Activated CD4-positive, CD25-positive, alpha-beta regulatory T cell treated with anti-CD3 and anti-CD28 coated beads, Interleukin-2, amount 50 U/mL, for 16 hours (primary cell): ENCODE results near the gene OSBPL1A.

Experiments used
- DNase-seq: peaks from one replicate; pipeline ENCODE4 v3.0.0-alpha.2; 2020; ENCODE audit warnings: low read depth, low spot score

The OSBPL1A gene

DNA sequence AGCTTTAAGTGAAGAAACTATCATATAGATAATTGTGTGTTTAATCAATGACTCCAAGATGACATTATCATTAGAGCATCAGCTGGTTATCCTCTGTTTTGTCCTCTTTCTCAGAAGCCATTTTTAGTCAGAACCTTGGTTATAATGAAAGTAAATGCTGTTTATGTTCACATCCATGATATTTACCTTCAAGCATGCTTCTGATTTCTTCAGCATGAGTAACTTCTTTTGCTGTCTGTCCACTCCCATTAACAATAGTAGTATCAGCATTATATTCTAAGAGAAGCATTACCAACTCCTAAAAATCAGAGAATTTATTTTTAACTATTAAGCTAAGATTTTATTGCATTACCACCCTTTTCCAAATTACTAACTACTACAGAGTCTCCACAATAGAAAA is 56.3 kb downstream of the OSBPL1A start:
- no peak for DNase-seq

DNA sequence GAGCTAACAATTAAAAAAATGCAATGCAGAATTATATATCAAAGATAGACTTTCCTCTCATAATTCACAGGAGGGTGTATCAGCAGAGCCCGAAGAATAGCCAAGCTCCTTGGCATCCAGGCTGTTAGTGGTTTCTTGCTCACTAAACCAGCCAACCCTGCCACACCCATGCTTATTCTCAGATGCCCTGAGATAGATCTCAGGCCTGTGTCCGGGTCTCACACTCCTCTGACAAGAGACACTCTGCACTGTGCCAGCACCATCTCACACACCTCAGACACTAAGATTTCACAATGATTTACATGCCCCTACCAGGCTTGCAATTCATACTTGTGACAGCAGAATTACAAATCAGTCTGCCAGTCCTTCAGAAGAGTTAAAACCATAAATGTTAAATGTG is 64.5 kb downstream of the OSBPL1A start:
- DNase-seq = no peak

DNA sequence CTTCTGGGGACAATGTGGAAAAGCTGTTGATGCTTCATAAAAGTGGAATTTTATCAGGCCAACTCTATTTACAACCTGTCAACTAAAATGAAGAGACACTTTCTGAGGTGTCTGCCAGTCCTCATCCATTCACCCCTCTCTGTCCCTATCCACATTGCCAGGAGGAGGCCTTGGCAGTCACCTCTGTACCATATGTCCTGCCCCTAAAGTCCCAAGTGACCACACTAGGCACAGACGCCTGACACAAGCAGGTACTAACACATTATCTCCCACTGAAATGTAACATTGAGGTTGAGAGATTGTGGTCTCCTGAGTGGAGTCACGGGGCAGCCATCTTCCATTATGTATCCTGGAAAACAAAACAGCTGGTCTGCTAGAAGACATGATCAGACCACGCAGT is 71.4 kb downstream of the OSBPL1A start:
- no peak for DNase-seq

DNA sequence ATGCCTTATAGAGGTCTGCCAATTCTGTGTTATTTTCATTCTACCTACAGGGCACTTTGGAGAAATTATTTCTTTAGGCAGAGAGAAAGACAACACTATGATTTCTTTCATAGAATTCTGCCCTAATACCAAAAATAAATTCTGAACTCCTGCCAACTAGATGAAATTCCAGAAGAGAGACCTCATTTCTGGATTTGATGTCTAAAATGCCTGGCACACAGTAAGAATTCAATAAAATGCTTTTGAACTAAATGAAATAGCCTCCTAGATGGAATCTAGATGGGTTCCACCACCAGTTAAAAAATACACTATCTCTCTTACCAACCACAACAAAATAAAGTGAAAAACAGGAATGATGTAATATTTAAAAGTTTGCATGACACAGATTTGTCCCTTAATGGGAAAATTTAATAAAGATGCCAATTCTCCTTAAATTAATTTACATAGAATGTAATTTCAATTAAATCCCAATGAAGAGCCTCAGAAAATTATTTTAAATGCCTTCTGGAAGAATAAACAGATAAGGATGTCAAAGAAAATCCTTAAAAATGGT is 75.0 kb downstream of the OSBPL1A start:
- DNase-seq = no peak

DNA sequence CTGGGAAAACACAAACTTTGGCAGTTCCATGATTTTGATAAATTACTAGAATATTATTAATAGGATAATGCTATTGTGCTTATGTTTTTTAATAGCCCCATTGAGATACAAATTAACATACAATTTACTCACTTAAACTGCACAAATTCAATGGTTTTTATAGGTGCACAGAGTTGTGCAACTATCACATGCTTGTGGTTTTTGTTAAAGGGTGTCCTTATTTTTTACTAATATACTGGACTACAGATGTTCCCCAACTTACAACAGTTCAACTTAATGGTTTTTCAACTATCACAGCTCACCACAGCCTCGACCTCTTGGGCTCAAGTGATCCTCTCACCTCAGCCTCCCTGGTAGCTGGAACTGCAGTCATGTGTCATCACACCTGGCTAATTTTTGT is 76.6 kb downstream of the OSBPL1A start:
- DNase-seq = no peak

DNA sequence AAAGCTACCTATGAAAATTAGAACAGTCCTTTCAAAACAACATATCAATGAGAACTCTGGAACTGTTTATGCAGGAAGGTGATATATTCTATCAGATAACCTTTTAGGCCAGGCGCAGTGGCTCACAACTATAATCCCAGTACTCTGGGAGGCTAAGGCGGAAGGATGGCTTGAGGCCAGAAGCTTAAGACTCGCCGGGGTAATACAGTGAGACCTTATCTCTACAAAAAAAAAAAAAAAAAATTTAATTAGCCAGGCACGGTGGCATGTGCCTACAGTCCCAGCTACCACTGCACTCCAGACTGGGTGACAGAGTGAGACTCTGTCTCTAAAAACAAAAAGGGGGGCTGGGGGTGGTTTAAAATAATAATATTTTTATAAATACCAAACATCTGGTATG is 77.9 kb downstream of the OSBPL1A start:
- DNase-seq = no peak

DNA sequence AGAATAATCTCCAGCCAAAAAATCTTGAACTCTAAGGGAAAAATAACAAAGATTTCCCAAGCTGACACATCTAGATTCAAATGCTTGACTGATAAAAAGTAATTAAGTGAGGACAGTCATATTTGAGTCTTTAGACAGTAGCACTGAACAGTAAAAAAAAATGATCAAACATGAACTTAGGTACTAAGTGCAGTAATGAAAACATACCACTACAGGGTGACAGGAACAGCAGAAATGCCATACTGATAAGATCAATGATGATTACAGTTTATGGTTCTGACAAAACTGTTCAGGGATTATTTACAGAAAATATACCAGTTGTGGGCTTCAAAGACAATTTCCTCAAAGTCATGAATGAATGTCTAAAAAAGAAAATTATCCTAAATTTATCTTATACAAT is 80.3 kb downstream of the OSBPL1A start:
- no peak for DNase-seq

DNA sequence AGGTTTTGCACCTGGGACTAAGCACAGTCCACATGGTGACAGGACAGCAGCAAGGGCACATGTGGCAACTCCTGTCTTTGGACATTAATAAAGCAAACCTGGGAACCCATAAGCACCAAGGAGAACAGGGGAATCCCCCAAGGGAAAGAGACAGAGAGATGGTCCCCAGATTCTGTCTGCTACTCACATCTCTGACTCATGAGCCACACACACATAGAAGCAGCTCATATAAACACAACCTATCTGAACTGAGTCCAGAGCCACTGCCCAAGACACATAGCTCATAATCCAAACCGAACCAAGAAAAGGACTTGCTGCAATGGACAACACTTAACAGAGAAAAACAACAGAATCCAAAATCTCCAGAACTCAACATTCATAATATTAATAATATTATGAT is 82.5 kb downstream of the OSBPL1A start:
- DNase-seq = no peak

DNA sequence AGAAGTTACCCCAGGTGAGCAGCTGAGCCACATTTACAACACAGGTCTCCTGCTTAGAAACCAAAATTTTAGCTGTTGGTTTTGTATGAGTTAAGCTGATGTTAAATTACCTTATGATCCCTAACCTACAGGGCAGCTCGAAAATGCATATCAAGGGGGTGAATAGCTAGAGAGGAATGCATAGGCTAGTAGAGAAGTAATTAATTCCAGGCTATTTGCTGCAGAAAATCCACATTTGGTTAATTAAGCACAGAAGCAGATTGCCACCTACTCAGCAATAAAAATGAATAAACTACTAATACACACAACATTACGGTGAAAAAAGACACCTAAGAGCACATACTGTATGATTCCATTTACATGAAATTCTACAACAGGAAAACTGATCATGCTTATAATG is 91.4 kb downstream of the OSBPL1A start:
- DNase-seq = no peak

DNA sequence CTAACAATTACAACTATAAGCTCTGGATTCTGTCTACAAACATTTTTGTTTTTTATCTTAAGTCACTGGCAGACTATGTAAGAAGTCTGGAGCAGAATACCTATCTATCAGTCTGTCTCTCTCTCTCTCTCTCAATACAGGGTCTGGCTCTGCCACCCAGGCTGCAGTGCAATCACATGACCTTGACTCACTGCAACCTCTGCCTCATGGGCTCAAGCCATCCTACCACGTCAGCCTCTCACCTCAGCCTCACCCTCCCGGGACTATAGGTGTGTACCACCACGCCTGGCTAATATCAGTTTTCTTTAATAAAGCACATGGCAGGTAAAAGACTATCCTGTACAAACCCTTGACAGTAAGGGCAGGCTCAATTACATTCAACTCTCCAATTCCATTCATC is 96.9 kb downstream of the OSBPL1A start:
- no peak for DNase-seq

DNA sequence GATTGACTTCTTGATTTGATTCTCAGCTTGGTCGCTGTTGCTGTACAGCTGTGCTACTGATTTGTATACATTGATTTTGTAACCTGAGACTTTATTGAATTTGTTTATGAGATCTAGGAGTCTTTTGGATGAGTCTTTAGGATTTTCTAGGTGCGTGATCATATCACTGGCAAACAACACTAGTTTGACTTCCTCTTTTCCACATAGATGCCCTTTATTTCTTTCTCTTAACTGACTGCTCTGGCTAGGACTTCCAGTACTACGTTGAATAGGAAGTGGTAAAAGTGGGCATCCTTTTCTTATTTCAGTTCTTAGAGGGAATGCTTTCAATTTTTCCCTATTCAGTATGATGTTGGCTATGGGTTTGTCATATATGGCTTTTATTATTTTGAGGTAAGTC is 101.3 kb downstream of the OSBPL1A start:
- no peak for DNase-seq

DNA sequence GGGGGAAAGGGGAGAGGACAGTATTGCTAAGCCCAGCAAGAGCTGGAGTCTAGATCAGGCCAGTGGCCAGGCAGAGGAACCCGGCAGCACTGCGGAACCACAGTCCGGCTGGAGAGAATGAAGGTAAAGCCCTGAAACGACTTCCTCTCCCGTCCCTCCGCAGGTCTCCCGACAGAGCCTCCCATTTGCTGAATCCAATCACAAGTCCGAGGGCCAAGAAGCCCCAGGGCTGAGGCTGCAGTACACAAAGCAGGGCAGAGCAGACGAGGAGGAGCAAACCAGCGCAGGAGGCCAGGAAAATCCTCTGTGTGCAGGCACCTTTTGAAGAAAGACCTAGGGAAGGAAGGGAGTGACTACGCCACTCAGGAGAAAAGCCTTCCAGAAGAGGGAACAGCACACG is 104.4 kb downstream of the OSBPL1A start:
- no peak for DNase-seq

DNA sequence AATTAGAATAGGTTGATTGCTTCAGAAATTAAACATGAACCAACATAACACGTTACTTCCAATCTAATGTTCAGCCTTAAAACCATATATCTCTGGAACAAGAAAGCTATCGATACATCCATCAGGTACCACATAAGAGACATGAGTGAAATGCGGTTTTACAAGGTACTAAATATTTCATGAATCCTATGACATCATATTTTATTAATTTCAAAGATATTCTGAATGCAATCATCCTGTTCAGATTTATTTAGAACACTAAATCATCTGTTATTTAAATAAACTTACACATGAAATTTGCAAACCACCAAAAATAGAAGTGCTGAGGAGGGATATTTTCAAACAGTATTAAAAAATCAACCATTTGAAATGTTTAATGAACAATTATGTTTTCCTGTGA is 119.0 kb downstream of the OSBPL1A start:
- no peak for DNase-seq

DNA sequence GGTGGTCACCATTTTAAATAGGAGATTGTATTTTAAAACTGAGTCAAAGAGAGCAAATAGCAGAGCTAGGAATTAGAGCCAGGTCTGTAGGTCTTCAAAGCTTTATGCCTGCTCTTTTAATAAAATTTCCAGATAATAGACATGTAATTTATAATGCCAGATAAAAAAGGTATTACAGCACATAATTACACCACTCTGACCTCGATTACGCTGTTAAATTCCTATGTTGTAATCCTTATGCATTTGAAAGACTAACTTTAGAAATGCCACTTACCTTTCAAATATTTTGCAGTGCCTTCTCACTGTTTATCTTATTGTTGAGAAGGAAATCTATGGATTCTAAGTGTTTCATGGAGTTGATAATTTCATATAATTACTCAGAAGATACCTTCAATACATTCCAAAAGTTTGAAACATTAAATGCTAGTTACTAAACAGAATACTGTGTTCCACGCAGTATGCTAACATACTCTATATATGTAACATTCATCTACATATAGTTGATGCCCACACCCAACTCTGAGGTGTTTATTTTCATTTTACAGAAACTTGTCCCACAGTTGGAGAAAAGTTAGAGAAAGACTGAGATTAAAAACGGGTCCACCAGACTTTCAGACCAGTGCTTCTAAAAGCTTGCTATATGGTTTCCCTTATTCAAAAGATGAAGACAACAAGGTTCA is 120.0 kb downstream of the OSBPL1A start:
- DNase-seq = no peak

DNA sequence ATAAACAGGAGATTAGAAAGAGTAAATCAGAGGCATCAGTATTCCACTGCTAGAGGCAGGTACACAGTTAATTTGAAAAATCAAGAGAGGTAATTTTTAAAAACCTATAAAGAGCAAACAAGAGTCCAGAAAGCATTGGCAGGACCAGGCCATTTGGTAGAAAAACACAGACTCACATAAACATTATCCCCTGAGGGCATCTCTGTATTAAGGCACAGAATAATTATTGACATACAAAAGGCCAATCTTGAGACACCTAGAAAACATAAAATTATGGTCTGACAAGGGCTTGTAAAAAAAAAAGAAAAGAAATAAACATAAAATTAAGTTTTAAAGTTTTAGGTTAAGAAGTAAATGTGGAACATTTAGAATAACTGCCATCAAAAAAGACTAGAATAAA is 120.6 kb downstream of the OSBPL1A start:
- DNase-seq = no peak

DNA sequence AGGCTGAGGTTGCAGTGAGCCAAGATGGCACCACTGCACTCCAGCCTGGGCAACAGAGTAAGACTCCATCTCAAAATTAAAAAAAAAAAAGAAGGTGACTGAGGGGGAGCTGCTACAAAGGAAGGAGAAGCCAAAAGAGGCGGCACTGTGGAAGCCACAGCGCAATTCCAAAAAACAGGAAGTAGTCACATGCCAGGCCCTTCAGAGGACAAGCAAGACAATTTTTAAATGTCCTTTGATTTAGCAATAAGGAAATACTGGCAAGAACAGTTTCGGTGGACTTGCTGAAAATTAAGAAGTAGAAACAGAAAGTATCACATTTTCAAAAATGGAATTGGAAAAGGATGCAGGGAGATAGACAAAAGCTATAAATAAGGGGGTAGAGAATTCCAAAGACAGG is 122.8 kb downstream of the OSBPL1A start:
- DNase-seq = no peak

DNA sequence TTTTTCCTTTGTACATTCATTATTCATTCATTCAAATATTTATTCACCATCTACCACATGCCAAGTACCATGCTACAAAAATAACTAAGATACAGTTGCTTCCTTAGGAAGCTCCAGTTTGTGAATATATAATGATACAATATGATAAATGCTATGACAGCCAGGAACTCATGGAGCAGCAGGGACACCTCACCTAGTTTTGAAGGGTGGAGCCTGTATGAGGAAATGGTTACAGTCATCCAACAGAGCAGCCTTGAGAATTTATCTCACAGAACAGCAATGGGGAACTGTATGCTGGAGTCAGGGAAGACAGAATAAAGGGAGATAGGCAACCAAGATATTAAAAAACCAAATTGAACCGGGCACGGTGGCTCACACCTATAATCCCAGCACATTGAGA is 124.0 kb downstream of the OSBPL1A start:
- DNase-seq = no peak

DNA sequence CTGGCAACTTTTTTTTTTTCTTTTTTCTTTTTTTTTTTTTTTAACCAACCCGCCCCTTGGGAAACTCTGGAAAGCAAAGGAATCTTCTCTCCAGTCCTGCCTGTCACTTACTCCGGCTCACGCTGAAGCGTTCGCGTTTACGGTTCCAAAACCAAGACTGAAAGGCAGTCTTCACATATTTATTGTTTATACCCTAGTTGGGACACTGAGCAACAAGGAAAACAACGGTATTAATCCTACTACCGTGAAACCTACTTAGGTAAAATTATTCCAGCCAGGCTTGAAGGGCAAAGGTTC is 125.4 kb downstream of the OSBPL1A start:
- no peak for DNase-seq

DNA sequence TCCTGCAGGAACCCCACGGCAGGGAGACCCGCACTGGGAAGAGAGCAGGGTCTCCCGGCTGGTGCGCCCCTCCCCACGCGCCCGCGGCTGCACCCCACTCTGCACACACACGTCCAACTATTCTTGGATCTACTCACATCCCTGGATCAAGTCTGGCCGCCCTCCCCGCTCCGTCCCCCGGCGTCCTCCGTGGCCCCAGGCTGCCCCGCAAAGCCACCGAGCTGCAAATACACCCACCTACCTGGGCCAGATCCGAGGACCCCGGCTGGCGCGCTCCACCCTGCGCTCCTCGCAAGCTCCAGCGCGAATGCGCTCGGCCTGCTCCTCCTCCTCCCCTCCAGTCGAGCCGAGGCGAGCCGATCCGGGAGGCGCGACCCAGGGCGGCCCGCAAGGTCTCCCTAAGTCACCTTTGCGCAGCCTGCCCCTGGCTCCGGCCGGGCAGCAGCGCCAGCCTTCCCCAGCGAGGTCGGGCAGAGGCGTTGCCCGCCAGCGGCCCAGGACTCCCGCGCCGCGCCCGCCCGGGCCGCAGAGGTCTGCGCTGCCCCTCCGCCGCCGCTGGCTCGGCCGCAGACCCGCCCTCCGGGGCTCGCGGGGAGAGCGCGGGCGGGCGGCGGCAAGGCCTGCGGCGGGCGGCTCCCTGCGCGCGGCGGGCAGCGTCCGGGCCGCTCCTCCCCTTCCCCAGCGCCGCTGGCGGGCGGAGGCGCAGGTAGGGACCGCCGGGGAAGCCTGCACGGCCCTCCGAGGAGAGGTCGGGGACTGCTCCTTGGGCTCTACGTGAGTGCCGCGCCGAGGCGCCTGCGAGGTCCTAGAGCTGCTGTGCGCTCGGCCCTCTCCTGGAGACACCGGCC is 126.0 kb downstream of the OSBPL1A start:
- no peak for DNase-seq

DNA sequence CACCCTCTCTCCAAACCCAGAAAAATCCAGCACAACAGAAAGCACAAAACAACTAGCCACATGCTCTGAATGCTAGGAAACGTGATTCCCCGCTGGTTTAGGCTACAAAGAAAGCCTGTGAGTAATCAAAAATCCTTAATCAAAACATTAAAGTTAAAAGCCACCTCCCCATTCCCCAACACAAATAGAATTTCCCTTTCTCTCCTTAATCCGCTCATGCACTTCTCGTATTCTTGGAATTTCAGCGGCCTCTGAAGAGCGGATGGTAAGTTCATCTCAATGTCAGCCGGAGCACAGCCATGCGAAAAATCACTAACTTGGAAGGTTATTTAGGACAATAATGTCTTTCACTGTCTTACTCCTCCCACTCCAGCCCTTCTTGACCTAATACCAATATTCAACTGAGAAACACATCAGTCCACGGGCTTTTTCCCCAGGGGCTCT is 126.7 kb downstream of the OSBPL1A start:
- no peak for DNase-seq

DNA sequence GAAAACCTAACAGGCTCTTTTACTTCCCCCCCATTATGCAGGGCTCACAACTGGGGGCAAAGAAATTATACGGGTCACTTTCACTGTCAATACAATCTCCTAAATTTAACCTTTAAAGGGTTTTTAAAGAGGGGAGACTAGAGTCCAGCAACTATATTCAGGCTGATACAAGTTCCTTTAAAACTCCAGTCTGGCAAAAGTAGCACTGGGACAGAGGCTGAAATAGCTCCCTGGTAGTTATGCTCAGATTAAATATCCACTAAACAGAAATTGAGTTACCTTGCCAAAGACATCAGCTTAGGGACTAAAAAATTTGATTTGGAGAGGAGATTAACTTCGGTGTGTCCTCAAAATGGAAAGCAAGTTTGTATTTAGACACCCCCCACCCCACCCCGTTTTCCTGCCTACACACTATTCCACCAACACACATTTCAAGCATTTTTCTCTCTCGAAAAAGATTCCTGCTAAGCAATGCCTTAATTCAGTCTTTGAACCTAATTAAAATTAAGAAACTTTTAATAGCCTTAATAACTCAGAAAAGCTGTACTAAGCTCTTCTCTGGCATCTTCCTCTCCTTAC is 127.2 kb downstream of the OSBPL1A start:
- no peak for DNase-seq

DNA sequence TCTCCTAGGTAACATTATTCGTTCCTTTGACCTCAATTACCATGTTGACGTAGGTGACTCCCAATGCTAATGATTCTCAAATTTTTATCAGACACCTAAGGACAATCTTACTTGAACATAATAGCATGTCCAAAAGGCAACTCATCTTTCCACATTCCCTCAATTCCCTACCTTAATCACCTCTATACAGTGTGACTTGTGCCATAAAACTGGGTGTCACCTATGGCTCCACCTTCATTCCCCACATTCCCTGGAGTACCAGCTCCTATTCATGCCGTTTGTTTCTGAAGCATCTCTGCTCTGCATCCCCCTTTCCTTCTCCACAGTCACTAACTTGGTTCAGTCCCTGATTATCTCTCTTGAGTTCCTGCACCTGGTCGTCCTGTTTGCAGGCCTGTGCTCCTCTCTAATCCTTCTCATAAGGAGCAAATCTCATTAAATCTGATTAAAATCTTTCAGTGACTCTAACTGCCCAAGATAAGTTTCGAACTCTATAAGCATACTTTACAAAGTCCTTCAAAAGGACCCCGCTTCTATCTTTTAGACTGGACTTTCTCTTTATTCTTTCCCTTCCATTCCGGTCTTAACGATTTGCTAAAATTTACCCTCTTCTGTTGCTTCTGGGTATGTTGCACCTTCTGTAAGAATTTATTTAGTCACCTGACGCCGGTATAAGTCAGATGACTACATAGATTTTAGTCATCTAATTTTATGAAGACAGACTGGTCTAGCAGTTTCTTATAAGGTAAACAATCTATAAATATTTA is 128.7 kb downstream of the OSBPL1A start:
- no peak for DNase-seq
